ENCODE data around the gene TSPAN14.

- TF ChIP-seq CTCF (IDR thresholded peaks at IDR 0.05): no peak
- TF ChIP-seq POLR2A (IDR thresholded peaks at IDR 0.05): no peak
Measured at GRCh38 chr10:80429521-80429973, 24.6 kb upstream of the TSPAN14 start.

All from lower leg skin (tissue), 3 donors.